Left lobe of liver (tissue), 2 donors: ENCODE measurements around the gene LRRC8C. TPM values are rescaled to one million over a fixed set of nuclear protein-coding genes. Genes with fewer than 3 reads are reported as not detected.
"Not testable (repeated sequence)": the region's sequence is repeated elsewhere in the genome, so short reads cannot be mapped to it uniquely, and the experiment has no call there.

Source experiments
- ATAC-seq: fragments of 200-7000 bp; cut with Tn5 transposase; one replicate; pipeline ENCODE4 v1.9.1; 2020; ENCODE audit warnings: mild to moderate bottlenecking, moderate library complexity
- DNase-seq: peaks from one replicate; pipeline ENCODE4 v3.0.0-alpha.2; 2020; ENCODE audit warnings: low spot score
- total RNA-seq: library from RNA; stranded (reverse); gene quantifications from one replicate; pipeline ENCODE4 v1.2.1, GENCODE V29; 2021
- donor health status: DM: no; HTN: no; CAD: no; lungs with moderate emphysema.
- donor health status: DM: no; HTN: yes; CAD: no.

The LRRC8C gene
- total RNA-seq = 0.73 TPM

GRCh38 chr1:89632657-89633247, at the start of gene LRRC8C:
Gene LRRC8C, plus strand, starts transcription at chr1:89633120. Its CDS starts 53,354 bp downstream, at chr1:89686474.
- peak; percentile 94 for ATAC-seq
- peak; percentile 68 for DNase-seq

DNA sequence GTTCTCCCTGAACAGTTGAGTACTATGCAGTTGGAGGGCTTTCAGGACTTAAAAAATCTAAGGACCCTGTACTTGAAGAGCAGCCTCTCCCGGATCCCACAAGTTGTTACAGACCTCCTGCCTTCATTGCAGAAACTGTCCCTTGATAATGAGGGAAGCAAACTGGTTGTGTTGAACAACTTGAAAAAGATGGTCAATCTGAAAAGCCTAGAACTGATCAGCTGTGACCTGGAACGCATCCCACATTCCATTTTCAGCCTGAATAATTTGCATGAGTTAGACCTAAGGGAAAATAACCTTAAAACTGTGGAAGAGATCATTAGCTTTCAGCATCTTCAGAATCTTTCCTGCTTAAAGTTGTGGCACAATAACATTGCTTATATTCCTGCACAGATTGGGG, 48.7 kb upstream of the LRRC8C start:
- ATAC-seq (no peak), DNase-seq (no peak)

- DNase-seq (no peak), ATAC-seq (no peak)
Observed at GRCh38 chr1:89584781-89585180, 48.1 kb upstream of the LRRC8C start.

DNA sequence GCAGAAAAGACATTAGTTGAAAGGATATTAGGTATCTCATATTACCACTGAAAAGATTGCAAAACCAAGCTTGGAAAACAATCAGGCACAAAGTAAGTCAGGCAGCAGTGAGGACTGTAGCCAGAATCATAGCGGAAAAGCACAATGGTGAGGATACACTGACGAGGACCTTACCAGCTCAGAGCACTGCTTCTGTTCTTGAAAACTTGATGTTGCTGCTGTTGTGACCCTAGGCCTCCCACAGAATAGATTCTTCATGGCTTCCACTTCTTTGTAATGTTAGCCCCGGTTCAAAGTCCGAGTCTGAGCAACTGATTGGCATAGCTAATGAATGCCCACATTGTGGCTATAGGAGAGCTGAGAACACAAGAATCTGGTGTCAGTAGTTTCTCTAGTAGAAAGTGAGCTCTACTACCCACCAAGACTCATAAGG, 45.2 kb upstream of the LRRC8C start:
- ATAC-seq = peak; percentile 62
- no peak for DNase-seq

DNA sequence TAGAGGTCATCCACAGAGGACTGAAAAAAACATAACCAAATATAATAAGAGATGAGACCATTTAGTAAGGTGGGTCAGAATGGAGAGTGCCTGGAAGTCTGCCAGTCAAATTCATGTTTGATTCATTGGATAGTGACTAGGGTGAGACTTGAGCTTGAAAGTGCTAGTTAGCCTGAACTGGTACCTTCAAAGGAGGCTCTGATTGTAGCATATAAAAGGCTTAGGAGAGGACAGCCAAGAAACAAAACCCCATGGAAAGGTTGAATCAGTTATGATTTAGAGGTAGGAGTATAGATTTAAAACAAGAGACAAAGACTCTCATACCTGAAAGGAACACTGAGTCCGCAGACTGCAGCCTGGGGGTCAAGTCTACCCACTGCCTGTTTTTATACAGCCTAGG, 44.4 kb upstream of the LRRC8C start:
- DNase-seq (no peak), ATAC-seq (no peak)

DNA sequence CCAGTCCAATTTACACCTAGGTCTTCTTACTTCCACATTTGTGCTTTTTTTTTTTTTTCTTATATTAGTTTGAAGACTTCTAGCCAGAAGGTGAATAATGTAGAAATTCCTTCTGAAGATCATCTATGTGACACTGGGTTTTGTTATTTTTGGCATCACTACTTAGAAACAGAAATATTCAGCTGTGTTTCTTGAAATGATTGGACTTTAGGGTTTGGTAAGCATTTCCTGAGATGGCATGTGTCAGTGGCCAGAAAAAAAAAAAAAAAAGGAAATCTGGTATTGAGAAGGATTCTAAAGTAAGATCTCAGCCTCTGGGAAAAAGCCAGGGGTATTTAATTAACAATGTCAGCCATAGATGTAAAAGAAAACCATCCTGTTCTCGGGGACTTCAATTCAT, 43.4 kb upstream of the LRRC8C start:
- no peak for ATAC-seq
- DNase-seq = no peak

DNA sequence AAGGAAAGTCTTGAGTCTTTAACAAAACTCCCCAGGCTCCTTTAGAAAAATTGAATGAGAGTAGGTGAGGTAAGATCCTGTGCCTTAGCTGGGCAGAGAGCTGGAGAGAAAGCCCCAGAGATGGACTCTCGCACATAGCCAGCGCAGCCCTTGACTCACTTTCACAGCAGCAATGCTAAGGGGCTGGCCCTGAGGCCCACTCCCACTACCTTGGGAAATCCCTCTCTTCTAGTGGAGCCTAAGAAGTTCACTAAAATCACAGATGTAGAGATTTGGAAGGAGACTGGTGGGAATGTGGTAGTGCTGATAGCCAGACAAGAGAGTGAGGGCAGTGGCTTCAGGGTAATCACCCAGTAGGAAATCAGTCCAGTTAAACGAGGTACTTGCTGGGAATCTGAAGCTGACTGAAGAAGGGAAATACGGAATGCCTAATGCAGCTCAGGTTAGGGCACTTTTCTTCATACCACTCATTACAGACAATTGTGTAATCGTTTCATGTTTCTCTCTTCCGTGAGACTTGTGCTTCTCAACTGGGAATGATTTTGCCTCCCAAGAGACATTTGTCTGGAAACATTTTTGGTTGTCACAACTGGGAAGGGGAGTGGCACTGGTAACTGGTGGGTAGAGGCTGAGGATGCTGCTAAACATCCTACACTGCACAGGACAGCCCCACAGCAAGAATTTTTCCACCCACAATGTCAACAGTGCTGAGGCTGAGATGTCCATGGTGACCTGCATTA, 42.4 kb upstream of the LRRC8C start:
- DNase-seq = no peak
- no peak for ATAC-seq

- DNase-seq = not testable (repeated sequence)
- ATAC-seq = peak; percentile 70
Observed at GRCh38 chr1:89592861-89593302, 40.0 kb upstream of the LRRC8C start.

DNA sequence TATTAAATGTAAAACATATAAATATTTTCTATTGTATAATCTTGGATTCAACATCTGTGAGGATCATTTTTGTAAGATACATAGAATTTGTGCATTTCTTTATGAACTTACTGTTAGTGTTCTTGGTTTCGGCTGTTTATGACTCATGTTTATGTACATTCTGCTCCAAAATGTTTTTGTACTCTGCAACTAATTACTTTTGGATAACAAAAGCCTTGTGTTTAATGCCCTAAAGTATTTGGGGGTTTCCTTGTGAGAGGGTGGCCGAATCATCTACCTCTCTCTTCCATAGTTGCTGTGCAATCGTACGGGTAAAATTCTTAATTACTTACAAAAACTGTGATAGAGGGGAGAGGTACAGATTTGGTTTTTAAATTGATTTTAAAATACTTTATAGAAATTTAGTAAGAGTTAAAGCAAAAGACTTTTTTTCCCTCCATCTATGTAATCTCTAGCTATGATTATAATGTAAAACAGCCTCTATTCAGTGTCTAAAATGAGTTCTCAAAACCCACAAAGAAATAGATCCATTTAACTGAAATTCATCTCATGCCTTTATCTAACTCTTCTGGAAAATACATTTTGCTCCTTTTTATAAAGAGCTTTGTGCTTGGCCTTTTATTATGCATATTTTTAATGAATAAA, 38.7 kb upstream of the LRRC8C start:
- ATAC-seq = no peak
- no peak for DNase-seq

- ATAC-seq (no peak), DNase-seq (no peak)
Observed at GRCh38 chr1:89596698-89597097, 36.2 kb upstream of the LRRC8C start.

DNA sequence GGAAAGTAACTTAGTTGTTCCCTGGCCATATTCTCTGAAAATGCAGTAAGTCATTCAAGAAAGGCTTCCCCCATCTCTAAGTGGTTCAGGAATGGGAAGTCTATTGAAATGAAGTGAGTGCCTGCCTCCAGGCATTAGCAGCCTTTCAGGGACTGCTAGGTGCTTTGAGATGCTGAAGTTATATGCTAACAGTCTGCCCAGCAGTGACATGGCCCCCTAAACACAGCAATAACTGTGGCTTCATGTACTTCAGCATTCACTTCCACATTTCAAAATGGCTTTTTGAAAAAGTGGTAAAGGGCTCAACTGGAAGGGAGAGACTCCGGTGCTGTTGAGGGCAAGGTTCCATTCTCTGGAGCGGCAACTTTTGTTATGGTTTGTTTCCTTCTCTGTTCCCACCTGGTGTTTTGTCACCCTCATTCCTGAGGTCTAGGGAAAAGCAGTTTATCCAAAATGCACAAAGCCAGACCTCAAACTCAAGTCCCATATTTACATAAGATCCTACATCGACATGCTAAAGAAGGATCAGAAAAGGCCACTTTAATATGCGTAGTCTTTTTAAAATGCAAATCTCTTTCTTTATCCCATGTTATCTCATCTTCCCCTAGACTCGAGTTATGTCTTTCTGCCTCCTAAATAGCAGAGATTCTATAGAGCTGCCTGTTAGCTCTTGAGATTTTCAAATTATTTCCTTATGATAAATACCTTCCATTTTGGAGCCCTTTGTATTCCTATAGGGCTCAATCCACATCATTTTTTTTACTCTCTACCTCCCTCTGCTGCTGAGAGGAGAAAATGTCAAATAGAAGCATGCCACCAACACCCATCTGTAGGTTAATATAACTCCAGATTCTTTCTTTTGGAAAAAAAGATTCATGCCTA, 34.2 kb upstream of the LRRC8C start:
- ATAC-seq = peak; percentile 93
- DNase-seq = no peak

DNA sequence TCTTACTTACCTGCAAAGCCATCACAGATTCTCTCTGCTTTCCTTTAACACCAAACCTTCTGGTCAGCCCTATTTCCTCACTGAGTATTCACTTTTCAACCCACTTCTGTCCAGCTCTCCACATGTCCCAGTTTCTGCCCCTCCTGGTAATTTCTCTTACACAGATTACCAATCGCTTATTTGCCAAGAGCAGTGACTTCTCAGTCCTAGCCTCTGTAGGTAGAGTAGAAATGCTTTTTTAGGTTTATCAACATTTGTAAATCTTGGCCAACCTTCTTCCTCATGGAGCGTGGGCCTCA, 33.6 kb upstream of the LRRC8C start:
- DNase-seq = no peak
- no peak for ATAC-seq

GRCh38 chr1:89600451-89601224, 32.3 kb upstream of the LRRC8C start:
- DNase-seq (no peak), ATAC-seq (no peak)

DNA sequence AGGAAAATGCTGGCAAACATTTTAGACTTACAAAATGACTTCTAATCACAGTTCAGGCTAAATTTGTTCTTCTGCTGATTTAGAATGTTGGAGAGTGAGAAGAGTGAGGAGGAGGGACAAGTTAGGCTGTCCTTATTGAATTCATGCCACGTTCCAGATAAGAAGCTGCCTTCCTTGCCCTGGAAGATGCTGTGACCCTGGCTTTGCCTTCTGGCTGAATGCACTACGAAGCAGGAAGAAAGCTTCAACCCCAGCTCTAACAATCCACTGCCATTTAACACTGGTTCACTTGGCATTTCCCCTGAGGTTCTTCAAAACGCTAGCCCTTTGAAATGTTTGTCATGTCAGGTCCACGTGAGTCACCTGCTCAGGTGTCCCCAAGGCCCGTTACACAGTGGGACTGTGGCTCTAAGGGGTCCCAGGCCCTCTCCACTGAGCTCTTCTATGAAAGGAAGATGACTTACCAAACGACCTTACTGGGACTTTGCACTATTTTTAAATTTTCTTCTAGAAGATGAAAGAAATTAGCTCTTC, 30.0 kb upstream of the LRRC8C start:
- ATAC-seq (no peak), DNase-seq (no peak)

GRCh38 chr1:89603651-89604413, 29.1 kb upstream of the LRRC8C start:
- DNase-seq = no peak
- peak; percentile 31 for ATAC-seq

GRCh38 chr1:89604414-89604735, 28.5 kb upstream of the LRRC8C start:
- DNase-seq (no peak), ATAC-seq (no peak)

DNA sequence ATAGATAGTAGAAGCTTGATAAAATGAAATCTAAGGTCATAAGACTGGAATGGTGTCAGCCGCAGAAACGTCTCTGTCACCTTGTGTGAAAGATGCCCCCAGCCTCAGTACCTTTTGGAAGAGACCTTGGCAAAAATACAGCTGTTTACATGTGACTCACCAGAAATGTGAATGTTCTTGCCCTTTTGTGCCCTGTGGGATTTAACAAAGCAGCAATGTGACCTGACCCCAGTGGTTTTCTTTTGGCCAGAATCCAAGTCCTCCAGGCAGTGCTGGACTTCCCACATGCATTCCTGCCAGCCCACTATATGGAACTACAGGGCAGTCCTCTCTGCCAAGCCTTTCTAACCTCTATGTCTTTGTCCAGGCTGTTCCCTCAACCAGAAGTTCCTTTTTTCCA, 27.2 kb upstream of the LRRC8C start:
- no peak for DNase-seq
- no peak for ATAC-seq

- ATAC-seq (no peak), DNase-seq (no peak)
Observed at GRCh38 chr1:89606227-89606980, 26.5 kb upstream of the LRRC8C start.

DNA sequence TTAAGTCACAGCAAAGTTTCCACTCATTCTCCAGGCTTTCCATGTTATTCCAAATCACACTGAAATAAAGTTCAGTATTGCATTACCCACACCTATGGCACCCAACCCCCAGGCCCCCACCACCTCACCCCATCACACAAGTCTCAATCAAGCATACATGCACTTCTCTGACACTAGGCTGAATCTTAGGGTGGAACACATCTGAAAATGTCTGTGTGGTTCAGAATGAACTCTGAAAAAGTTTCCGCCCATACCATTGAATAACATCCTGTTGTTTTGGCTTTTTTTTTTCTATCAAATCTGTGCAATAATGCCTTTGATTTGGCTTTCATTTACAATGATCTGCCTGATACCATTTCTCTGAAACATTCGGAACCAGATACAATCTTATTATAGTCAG, 25.8 kb upstream of the LRRC8C start:
- ATAC-seq = no peak
- no peak for DNase-seq
